HG03342 (cell line): ENCODE measurements around the gene SMAD5.
A peak's percentile ranks its signal among the peaks of the same experiment; 100 is the strongest.

Source experiments
- ATAC-seq: cut with Tn5 transposase; IDR thresholded peaks from one replicate; pipeline ENCODE4 v1.9.1; 2021; ENCODE audit warnings: mild to moderate bottlenecking, moderate library complexity; ENCODE audit not compliant: unreplicated experiment

SMAD5 gene

GRCh38 chr5:136114414-136115125 is 18.1 kb upstream of the SMAD5 start:
- ATAC-seq = no peak

DNA sequence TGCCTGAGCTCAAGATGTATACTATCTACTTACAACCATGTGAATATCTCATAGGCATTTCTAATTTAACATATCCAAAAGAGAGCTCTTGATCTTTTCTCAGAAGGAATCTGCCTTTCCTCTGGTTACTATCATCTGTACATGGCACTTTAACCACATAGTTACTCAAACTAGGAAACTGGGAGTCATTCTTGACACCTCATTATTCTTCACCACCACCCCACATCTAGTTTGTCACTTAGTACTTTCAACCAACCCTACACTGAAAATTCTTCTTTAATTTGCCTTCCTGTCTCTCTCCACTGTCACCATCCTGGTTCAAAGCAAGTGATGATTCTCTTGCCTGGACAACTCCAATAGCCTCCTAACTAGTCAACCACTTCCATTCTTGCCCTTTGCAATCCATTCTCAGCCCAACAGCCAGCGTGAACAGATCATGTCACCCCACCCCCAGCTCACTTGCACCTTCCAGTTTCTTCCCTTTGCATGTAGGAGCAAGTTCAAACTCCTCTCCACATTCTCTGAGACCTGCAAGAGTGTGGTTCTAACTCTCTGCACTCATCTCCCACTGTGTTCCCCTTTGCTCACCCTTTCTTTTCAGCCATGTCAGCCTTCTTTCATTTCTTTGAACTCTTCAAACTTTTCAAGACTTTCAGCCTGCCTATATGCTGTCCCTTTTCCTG is 17.3 kb upstream of the SMAD5 start:
- no peak for ATAC-seq

- ATAC-seq = no peak
Measured at GRCh38 chr5:136120529-136120928, 12.1 kb upstream of the SMAD5 start.

- ATAC-seq = no peak
Measured at GRCh38 chr5:136123236-136123768, 9.3 kb upstream of the SMAD5 start.

GRCh38 chr5:136127560-136127959 is 5.1 kb upstream of the SMAD5 start:
- no peak for ATAC-seq

GRCh38 chr5:136128481-136128880 is 4.2 kb upstream of the SMAD5 start:
- ATAC-seq = no peak

GRCh38 chr5:136129445-136129844 is 3.2 kb upstream of the SMAD5 start:
- no peak for ATAC-seq

- no peak for ATAC-seq
Measured at GRCh38 chr5:136130581-136130980, 2.1 kb upstream of the SMAD5 start.

GRCh38 chr5:136132087-136132486 is 558 bp upstream of the SMAD5 start:
- ATAC-seq = peak; percentile 4

DNA sequence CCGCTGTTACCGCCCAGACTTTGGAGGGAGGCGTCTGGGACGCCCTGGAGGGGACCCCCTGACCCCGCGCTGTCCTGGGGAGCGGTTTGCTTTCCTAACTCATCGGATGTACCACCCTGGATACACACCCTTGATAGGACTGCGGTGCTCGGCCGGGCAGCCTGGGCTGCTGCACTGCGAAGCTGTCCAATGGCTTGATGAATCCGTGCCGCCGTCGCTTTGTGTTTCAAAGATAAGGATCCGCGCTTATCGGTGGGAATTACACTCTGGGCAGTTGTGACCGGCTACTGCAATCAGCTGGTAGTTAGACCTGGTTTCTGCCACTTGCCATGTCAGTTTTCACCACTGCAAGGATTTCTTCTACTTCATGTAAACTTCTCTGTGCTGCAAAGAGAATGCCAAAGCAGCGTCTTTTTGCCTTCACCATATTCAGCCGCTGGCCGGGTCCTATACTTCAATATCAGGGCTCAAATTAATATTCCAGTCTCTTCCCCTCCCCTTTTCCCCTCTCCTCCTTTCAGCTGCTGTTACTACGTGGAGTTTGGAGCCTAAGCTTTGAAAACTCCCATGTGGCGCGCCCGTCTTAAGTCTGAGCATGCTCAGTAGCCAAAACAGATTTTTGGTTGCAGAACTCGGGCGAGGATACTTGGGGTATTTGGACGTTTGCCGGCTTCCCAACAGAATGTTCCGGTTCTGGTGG is 727 bp downstream of the SMAD5 start:
- peak; percentile 29 for ATAC-seq

DNA sequence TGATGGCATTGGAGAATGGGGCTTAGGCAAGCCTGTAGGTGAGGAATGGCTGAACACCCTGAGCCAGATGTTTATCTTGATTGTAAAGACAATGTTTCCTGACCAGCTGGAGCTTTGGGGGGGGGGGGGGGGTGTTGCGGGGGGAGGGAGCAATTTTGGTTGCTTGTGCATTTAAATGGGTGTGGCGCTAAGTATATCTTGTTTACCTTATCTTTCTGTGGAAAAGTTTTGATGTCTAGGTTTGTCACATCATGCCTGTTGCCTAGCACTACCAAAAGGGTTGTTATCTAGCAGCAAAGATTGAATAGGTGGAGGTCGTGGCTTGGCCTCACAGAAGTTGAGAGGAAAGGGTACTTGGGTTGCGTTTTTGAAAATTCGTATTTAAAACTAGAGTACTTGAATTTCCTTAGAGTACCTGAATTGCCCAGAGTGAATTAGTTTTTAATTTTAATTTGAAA is 1.3 kb downstream of the SMAD5 start:
- ATAC-seq = no peak

DNA sequence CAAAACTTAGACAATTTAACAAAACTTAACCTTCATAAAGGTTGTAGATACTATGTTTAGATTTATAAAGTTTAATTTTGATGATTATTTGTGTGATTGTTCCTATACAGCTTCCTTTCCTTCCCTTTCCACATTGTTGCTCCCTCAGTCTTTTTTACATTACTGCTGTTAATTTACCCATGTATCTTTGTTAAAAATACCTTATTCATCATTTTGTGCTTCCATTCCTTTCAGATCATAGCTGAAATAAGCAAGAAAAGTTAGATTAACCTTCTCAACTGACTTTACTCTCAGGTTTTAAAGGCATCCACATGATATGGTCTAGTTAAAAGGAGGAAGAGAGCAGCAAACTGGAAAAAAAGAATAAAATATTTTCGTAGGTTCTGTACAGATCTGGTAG is 2.0 kb downstream of the SMAD5 start:
- no peak for ATAC-seq

DNA sequence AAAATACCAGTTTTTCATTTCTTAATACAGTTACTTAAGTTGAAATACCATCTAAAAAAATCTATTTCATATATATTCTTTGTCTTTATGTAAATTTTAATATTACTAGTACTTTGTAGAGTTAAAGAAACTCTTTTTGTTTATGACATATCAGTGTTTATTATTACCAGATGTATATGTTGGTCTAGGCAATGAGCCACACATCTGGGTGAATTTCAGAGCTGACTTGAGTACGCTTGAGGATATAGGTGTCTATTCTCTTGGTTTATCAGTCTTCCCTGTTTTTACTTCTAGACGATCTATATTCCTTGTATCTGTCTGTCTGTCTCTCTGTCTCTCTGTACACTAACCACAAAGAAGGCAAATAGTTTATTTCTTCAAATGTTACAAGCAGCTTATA is 2.9 kb downstream of the SMAD5 start:
- no peak for ATAC-seq

DNA sequence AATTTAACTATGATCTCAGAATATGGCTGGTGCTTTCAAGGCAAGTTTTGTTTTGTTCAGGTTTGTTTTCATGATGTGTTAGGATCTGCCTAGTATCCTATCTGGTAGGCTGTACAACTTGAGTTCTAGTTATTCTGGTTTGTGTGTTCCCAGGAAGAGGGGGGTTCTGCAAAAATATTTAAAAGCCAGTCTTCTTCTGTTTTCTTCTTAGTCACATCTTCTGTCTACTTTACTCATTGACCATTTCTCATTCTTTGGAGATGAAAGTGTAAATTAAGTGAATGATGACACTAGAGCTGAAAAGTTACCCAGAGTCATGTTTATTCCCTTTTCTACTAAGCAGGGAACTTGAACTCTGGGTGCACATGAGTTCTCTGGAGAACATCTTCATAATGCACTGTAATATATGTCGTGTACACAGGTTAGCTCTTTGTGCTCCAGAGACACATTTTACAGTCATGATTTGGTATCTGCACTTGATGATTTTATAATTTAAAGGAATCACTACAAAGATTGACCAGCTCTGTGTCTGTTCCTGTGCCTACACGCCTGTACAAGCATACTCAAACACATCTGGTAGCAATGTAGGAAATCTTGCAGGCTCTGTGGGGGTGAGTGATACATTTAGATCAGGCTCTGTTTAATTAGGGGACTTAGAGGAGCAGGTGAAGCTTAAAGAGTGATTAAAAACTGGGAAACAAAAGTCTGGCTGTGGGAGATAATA is 5.0 kb downstream of the SMAD5 start:
- no peak for ATAC-seq

DNA sequence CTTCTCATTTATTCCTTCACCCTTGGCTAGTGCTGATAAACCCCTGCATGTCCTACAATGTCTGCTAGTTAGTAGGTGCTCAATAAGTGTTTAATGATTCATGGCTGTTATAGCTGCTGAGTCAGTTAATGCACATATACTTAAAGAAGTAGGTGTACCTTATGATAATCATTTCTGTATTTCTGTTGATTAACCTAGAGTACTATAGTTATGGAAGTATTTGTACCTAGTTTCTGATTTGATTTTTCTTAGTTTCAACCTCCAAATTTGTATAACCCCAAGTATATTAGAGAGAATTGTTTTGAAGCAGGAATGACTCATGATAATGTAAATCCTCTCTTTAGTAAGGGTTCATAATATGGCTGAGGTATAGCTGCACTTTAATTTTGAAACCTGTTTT is 8.9 kb downstream of the SMAD5 start:
- ATAC-seq = peak; percentile 82

GRCh38 chr5:136143312-136143711 is 10.7 kb downstream of the SMAD5 start:
- no peak for ATAC-seq

GRCh38 chr5:136143763-136144162 is 11.1 kb downstream of the SMAD5 start:
- ATAC-seq = no peak

GRCh38 chr5:136145030-136145429 is 12.4 kb downstream of the SMAD5 start:
- ATAC-seq = peak; percentile 42

- ATAC-seq = no peak
Measured at GRCh38 chr5:136146201-136146600, 13.6 kb downstream of the SMAD5 start.

GRCh38 chr5:136147632-136148031 is 15.0 kb downstream of the SMAD5 start:
- ATAC-seq = no peak

DNA sequence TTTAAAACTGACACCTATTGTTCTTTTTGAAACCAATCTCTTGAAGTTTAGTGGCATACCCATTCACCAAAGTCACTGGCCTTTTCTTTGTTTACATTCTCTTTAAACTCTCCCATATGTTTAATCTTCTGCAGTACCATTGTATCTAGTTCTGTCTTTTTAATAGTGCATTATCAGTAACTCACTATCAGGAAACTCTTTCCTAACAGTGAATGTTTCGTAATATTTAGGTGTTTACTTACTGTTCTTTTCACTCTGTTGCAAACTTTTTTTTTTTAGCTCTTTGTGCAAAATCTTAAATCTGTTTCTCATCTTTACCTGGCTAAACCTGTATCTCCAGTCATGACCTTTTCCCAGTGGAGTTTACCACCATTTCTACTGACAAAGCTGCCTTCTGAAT is 17.2 kb downstream of the SMAD5 start:
- no peak for ATAC-seq
